ENCODE results near the gene PHLDB2. TPM values are rescaled to one million over a fixed set of nuclear protein-coding genes. Genes with fewer than 3 reads are reported as not detected.

The PHLDB2 gene
- polyA plus RNA-seq, 2 of the 4 experiments (the other 2 are of a cell fraction): 39.5 to 50.6 TPM

GRCh38 chr3:111928613-111929012 is 69.5 kb downstream of the PHLDB2 start:
- Histone ChIP-seq H3K4me3 (no peak overlapping the region), H3K27ac (no peak overlapping the region), H3K4me2 (no peak overlapping the region), H3K9me3 (no peaks in the 10 kb centered on the region), H3K4me1 (peaks cover 28% of the 10 kb centered on the region)
- ATAC-seq (no peak), FAIRE-seq (no peak), DNase-seq (ENCODE audit: low read depth in 1 of 2, low spot score in 1 of 2) (no peak)
- CTCF ChIA-PET: interaction anchor here (1.3 kb wide), 1 partner anchor 9 kb away, joined by 3 read pairs; no protein-coding TSS in a partner anchor
- TF ChIP-seq CTCF (IDR thresholded peaks at IDR 0.05) (no peak), ATOH8 (CRISPR knock-in tag; IDR thresholded peaks at IDR 0.05; ENCODE audit: low read depth) (no peak), HES2 (IDR thresholded peaks at IDR 0.05) (no peak), E2F6 (IDR thresholded peaks at IDR 0.05; ENCODE audit: borderline replicate concordance, low read depth) (no peak), MYC (IDR thresholded peaks at IDR 0.05; ENCODE audit: borderline replicate concordance, low read length) (no peak), FOSB (CRISPR knock-in tag; IDR thresholded peaks at IDR 0.05) (no peak), KDM1A (IDR thresholded peaks at IDR 0.05; ENCODE audit: low read depth) (no peak), GATA3 (IDR thresholded peaks at IDR 0.05; ENCODE audit: borderline replicate concordance) (no peak), ESRRA (IDR thresholded peaks at IDR 0.05; ENCODE audit: borderline replicate concordance, low read length) (no peak), REST (IDR thresholded peaks at IDR 0.05) (no peak), HEYL (CRISPR knock-in tag; IDR thresholded peaks at IDR 0.05) (no peak), FOSL2 (IDR thresholded peaks at IDR 0.05) (no peak), FOSL2 (CRISPR knock-in tag; IDR thresholded peaks at IDR 0.05) (no peak), JUNB (IDR thresholded peaks at IDR 0.05) (no peak), KDM5A (IDR thresholded peaks at IDR 0.05) (no peak), EP300 (IDR thresholded peaks at IDR 0.05) (no peak), CBX2 (IDR thresholded peaks at IDR 0.05; ENCODE audit: borderline replicate concordance, low read depth) (no peak), BHLHE40 (IDR thresholded peaks at IDR 0.05; ENCODE audit: low read depth, low read length) (no peak)
- POLR2A ChIA-PET: no interaction called here
- WGBS (ENCODE audit: missing lambda C conversion rate): 86% methylated on average over 2 of the region's 2 CpGs

GRCh38 chr3:111929484-111929883 is 70.4 kb downstream of the PHLDB2 start:
- DNase-seq (ENCODE audit: low read depth in 1 of 2, low spot score in 1 of 2): no peak
- whole genome bisulfite sequencing (ENCODE audit: missing lambda C conversion rate): 87% methylated on average over 2 of the region's 2 CpGs
- no peaks in the 10 kb centered on the region for H3K9me3 ChIP-seq
- POLR2A ChIA-PET: interaction anchor here (0.7 to 1.2 kb wide), 3 partner anchors 27 to 84 kb away, joined by 3 to 4 read pairs (median 4); partner anchors contain the start of gene ABHD10
- FAIRE-seq: no peak
- H3K4me1 ChIP-seq: peaks cover 30% of the 10 kb centered on the region
- CTCF ChIA-PET: interaction anchor here (1.3 kb wide), 1 partner anchor 10 kb away, joined by 3 read pairs; no protein-coding TSS in a partner anchor
- H3K27ac ChIP-seq: 0 out of 6 replicates have a peak overlapping the region, but pooled peaks of 1 of the 2 experiments have one; percentile 33
- H3K4me3 ChIP-seq: no peak overlapping the region
- no peak for ATAC-seq
- no peak overlapping the region for H3K4me2 ChIP-seq
- no peak for TF ChIP-seq KDM1A (IDR thresholded peaks at IDR 0.05; ENCODE audit: low read depth)
- no peak for TF ChIP-seq NFE2L2 (conservative IDR thresholded peaks at IDR 0.05; ENCODE audit: low read length)
